Transverse colon (tissue), 4 donors: ENCODE results near the gene TBC1D20. TPM values are rescaled to one million over a fixed set of nuclear protein-coding genes. Genes with fewer than 3 reads are reported as not detected.
"Not testable (repeated sequence)": the region's sequence is repeated elsewhere in the genome, so short reads cannot be mapped to it uniquely, and the experiment has no call there.

ENCODE experiments used
- DNase-seq: peaks from one replicate; pipeline ENCODE4 v3.0.0-alpha.2; 2019
- H3K27ac ChIP-seq, 4 donors: fragments of 200-600 bp; sonication (generic); 2 replicates each; pipeline ENCODE4 v1.5.1; 2016 to 2018; ENCODE audit warnings: inconsistent platforms in 4 of 4
- H3K27me3 ChIP-seq: fragments of 200-600 bp; sonication (generic); 2 replicates; pipeline ENCODE4 v1.5.1; 2017; ENCODE audit warnings: inconsistent platforms
- H3K36me3 ChIP-seq, 4 donors: fragments of 200-600 bp; sonication (generic); 2 replicates each; pipeline ENCODE4 v1.5.1; 2017 to 2019; ENCODE audit warnings: inconsistent platforms in 4 of 4
- H3K4me1 ChIP-seq, 4 donors: fragments of 200-600 bp; sonication (generic); 2 replicates each; pipeline ENCODE4 v1.5.1; 2017 to 2020; ENCODE audit warnings: inconsistent platforms in 4 of 4
- H3K4me3 ChIP-seq, 4 donors: fragments of 200-600 bp; sonication (generic); 1 replicate in 1 of 4; 2 replicates in 3 of 4; pipeline versions ENCODE4 v1.5.1 to v1.6.1; 2017 to 2019; ENCODE audit warnings: inconsistent platforms in 4 of 4
- H3K9me3 ChIP-seq, 2 donors: fragments of 200-600 bp; sonication (generic); 2 replicates each; pipeline ENCODE4 v1.5.1; 2017 to 2019; ENCODE audit warnings: inconsistent platforms in 2 of 2
- CTCF ChIP-seq, 5 experiments: fragments of 200-600 bp in 3 of 5; fragments of 450-650 bp in 2 of 5; sonication (generic) in 3 of 5; IDR thresholded peaks; 1 replicate in 2 of 5; 2 replicates in 3 of 5; pipeline ENCODE4 v1.5.1; 2016 to 2017; ENCODE audit warnings: antibody characterized with exemption in 5 of 5, inconsistent platforms in 3 of 5, mild to moderate bottlenecking in 2 of 5, moderate library complexity in 1 of 5
- EP300 ChIP-seq: sonication (generic); formaldehyde crosslinking; IDR thresholded peaks from one replicate; pipeline ENCODE4 v1.6.1; 2017; ENCODE audit warnings: antibody characterized with exemption, low read depth
- POLR2A ChIP-seq: fragments of 450-650 bp; IDR thresholded peaks from one replicate; pipeline ENCODE4 v1.6.1; 2016; ENCODE audit warnings: antibody characterized with exemption, mild to moderate bottlenecking, moderate library complexity
- POLR2AphosphoS5 ChIP-seq, 3 donors: sonication (generic); formaldehyde crosslinking; IDR thresholded peaks; one replicate each; pipeline ENCODE4 v1.6.1; 2016; ENCODE audit warnings: antibody characterized with exemption in 3 of 3
- whole genome bisulfite sequencing, 2 donors: methylation state at CpG; one replicate each; pipeline ENCODE4 v1.1.5; 2018; ENCODE audit warnings: low coverage in 1 of 2; 5-methylcytosine and 5-hydroxymethylcytosine counted together
- in situ Hi-C, 4 donors: fragments of 200-750 bp; cut with MboI; loops; one replicate each; pipeline versions ENCODE4 v1.15.0 to v1.15.1; 2017; ENCODE audit warnings: low sequenced_read_pairs in 3 of 4, low pct_ligation_motif_present in 1 of 4, low pct_unique_long_range_greater_than_20kb in 1 of 4
- intact Hi-C: fragments of 100-400 bp; cut with DNase I; formaldehyde crosslinking; loops from one replicate; pipeline ENCODE4 v1.15.1; 2023; ENCODE audit warnings: low total_unique reads
- small RNA-seq, 4 donors: library from RNA; depleted of rRNA; stranded (forward); fragments of <200 nt; gene quantifications; one replicate each; pipeline ENCODE3, GENCODE V24; 2016
- total RNA-seq, 4 donors: library from RNA; depleted of rRNA; stranded (reverse); fragments of >200 nt; gene quantifications; one replicate each; pipeline ENCODE4 v1.1.0, GENCODE V29; 2016

TBC1D20 gene
- total RNA-seq, 4 donors from 2014 or later = 29.1 to 65.5 (median 36.9) TPM

GRCh38 chr20:388034-388994 is 74.0 kb downstream of the TBC1D20 start:
- Histone ChIP-seq H3K27ac (no peak overlapping the region), H3K9me3 (no peaks in the 10 kb centered on the region), H3K4me3 (no peak overlapping the region), H3K36me3 (no peaks in the 10 kb centered on the region), H3K4me1 (peaks cover 0 to 4% (median 1%) of the 10 kb centered on the region in 4 donors), H3K27me3 (no peaks in the 10 kb centered on the region)
- 89 to 94% methylated on average over 13 to 21 of the region's 21 CpGs for WGBS, 2 donors
- TF ChIP-seq EP300 (no peak), POLR2AphosphoS5 (IDR thresholded peaks at IDR 0.05) (no peak), POLR2A (no peak), CTCF (IDR thresholded peaks at IDR 0.05) (no peak)
- in situ Hi-C loops = no loop called here
- intact Hi-C loops = no loop called here
- DNase-seq = no peak

GRCh38 chr20:387520-387919 is 74.8 kb downstream of the TBC1D20 start:
- DNase-seq = no peak
- peaks cover 0 to 4% (median 1%) of the 10 kb centered on the region in 4 donors for H3K4me1 ChIP-seq
- no peak overlapping the region for H3K4me3 ChIP-seq
- H3K27ac ChIP-seq = no peak overlapping the region
- WGBS, 2 donors = 93 to 95% methylated on average over 3 of the region's 3 CpGs
- in situ Hi-C loops (no loop called here), intact Hi-C loops (no loop called here)
- H3K9me3 ChIP-seq = no peaks in the 10 kb centered on the region
- no peaks in the 10 kb centered on the region for H3K27me3 ChIP-seq
- TF ChIP-seq EP300 = no peak
- no peak for TF ChIP-seq POLR2A
- TF ChIP-seq POLR2AphosphoS5 (IDR thresholded peaks at IDR 0.05) = no peak
- TF ChIP-seq CTCF (IDR thresholded peaks at IDR 0.05) = no peak
- no peaks in the 10 kb centered on the region for H3K36me3 ChIP-seq

GRCh38 chr20:386634-387033 is 75.7 kb downstream of the TBC1D20 start:
- H3K27ac ChIP-seq, DNase-seq, H3K36me3 ChIP-seq, in situ Hi-C loops, intact Hi-C loops, H3K9me3 ChIP-seq, H3K4me3 ChIP-seq, H3K27me3 ChIP-seq: not testable (repeated sequence)
- 96 to 100% methylated on average over 3 to 8 of the region's 8 CpGs for WGBS, 2 donors
- H3K4me1 ChIP-seq = peaks cover 0 to 11% (median 4%) of the 10 kb centered on the region in 4 donors

Small RNAs within 50 kb of the gene (small RNA-seq; reads per million reads assigned to genes)
- gene RF00019 = 0 reads per million in 4 donors

Other genes with a start within 250 kb of the TBC1D20 start
- gene DEFB129, start 235.3 kb downstream of the TBC1D20 start, total RNA-seq = not detected
- not detected for gene DEFB132, start 204.8 kb downstream of the TBC1D20 start, total RNA-seq
- gene C20orf96, start 171.8 kb downstream of the TBC1D20 start, total RNA-seq = 10 to 100 TPM in 1 of 4 donors, 1 to 10 TPM in 3; 3.0 to 97.3 (median 3.7) TPM
- 10 to 100 TPM in 2 of 4 donors, 1 to 10 TPM in 2; 6.6 to 16.0 (median 10.1) TPM for gene ZCCHC3, start 165.0 kb downstream of the TBC1D20 start, total RNA-seq
- 1 to 10 TPM; 2.0 to 5.0 (median 3.5) TPM for gene SOX12, start 137.0 kb downstream of the TBC1D20 start, total RNA-seq
- 10 to 100 TPM in 3 of 4 donors, 1 to 10 TPM in 1; 7.1 to 18.0 (median 12.8) TPM for gene NRSN2, start 115.4 kb downstream of the TBC1D20 start, total RNA-seq
- 10 to 100 TPM in 2 of 4 donors, 1 to 10 TPM in 2; 3.8 to 11.3 (median 7.9) TPM for gene TRIB3, start 81.8 kb downstream of the TBC1D20 start, total RNA-seq
- gene RBCK1, start 54.2 kb downstream of the TBC1D20 start, total RNA-seq = 100 to 1,000 TPM; 101 to 152 (median 110) TPM
- 100 to 1,000 TPM in 1 of 4 donors, 10 to 100 TPM in 3; 76.7 to 100 (median 82.6) TPM for gene CSNK2A1, start 81.3 kb upstream of the TBC1D20 start, total RNA-seq
- not detected for gene TCF15, start 147.8 kb upstream of the TBC1D20 start, total RNA-seq
- 10 to 100 TPM in 3 of 4 donors, 1 to 10 TPM in 1; 8.6 to 43.0 (median 21.2) TPM for gene SRXN1, start 190.7 kb upstream of the TBC1D20 start, total RNA-seq
- gene SCRT2, start 213.3 kb upstream of the TBC1D20 start, total RNA-seq = not detected